Liver (tissue), 9 donors: ENCODE data around the gene TLCD5. TPM values are rescaled to one million over a fixed set of nuclear protein-coding genes. Genes with fewer than 3 reads are reported as not detected.

Experiments used
- DNase-seq: peaks from one replicate; pipeline ENCODE4 v3.0.0-alpha.2; 2017; ENCODE audit warnings: low spot score
- H3K27ac ChIP-seq, 2 donors: one replicate each; pipeline ENCODE4 v1.7.0; 2013; ENCODE audit warnings: inconsistent platforms in 2 of 2, low read length in 2 of 2, control low read depth in 1 of 2, low read depth in 1 of 2, mild to moderate bottlenecking in 1 of 2
- H3K27me3 ChIP-seq, 4 donors: one replicate each; pipeline versions ENCODE4 v1.6.1 to v1.7.0; 2013; ENCODE audit warnings: low read length in 3 of 4, inconsistent platforms in 1 of 4, mild to moderate bottlenecking in 1 of 4, moderate library complexity in 1 of 4; ENCODE audit not compliant: control insufficient read depth in 4 of 4, insufficient read depth in 4 of 4
- H3K36me3 ChIP-seq, 4 donors: one replicate each; pipeline versions ENCODE4 v1.6.1 to v1.7.0; 2013; ENCODE audit warnings: low read length in 3 of 4, mild to moderate bottlenecking in 3 of 4, low read depth in 1 of 4, moderate library complexity in 1 of 4; ENCODE audit not compliant: control insufficient read depth in 4 of 4, insufficient read depth in 3 of 4
- H3K4me1 ChIP-seq, 4 donors: one replicate each; pipeline versions ENCODE4 v1.6.1 to v1.7.0; 2013; ENCODE audit warnings: low read length in 3 of 4, mild to moderate bottlenecking in 3 of 4, moderate library complexity in 1 of 4; ENCODE audit not compliant: control insufficient read depth in 4 of 4, insufficient read depth in 4 of 4
- H3K4me3 ChIP-seq, 3 donors: one replicate each; pipeline versions ENCODE4 v1.6.1 to v1.7.0; 2013; ENCODE audit warnings: low read length in 3 of 3, control low read depth in 1 of 3, low read depth in 1 of 3, mild to moderate bottlenecking in 1 of 3
- H3K9ac ChIP-seq, 2 donors: one replicate each; pipeline ENCODE4 v1.7.0; 2013; ENCODE audit warnings: low read length in 2 of 2, mild to moderate bottlenecking in 2 of 2, moderate library complexity in 2 of 2, control low read depth in 1 of 2, low read depth in 1 of 2
- H3K9me3 ChIP-seq, 4 donors: one replicate each; pipeline versions ENCODE4 v1.6.1 to v1.7.0; 2013; ENCODE audit warnings: low read length in 3 of 4; ENCODE audit not compliant: control insufficient read depth in 4 of 4
- EGR1 ChIP-seq, 2 donors: IDR thresholded peaks; 2 replicates each; pipeline ENCODE4 v1.6.1; 2016 to 2018; ENCODE audit warnings: antibody characterized with exemption in 2 of 2, low read depth in 2 of 2
- FOXA1 ChIP-seq: IDR thresholded peaks from 2 replicates; pipeline ENCODE4 v1.6.1; 2016; ENCODE audit warnings: antibody characterized with exemption
- FOXA2 ChIP-seq: IDR thresholded peaks from 2 replicates; pipeline ENCODE4 v1.6.1; 2016; ENCODE audit warnings: antibody characterized with exemption
- GABPA ChIP-seq, 2 donors: IDR thresholded peaks in 1 of 2; conservative IDR thresholded peaks in 1 of 2; 2 replicates each; pipeline ENCODE4 v1.6.1; 2016; ENCODE audit warnings: antibody characterized with exemption in 2 of 2, mild to moderate bottlenecking in 1 of 2, moderate library complexity in 1 of 2
- HNF4A ChIP-seq, 2 donors: conservative IDR thresholded peaks; 2 replicates each; pipeline ENCODE4 v1.6.1; 2016; ENCODE audit warnings: antibody characterized with exemption in 2 of 2, mild to moderate bottlenecking in 2 of 2
- HNF4G ChIP-seq: IDR thresholded peaks from 2 replicates; pipeline ENCODE4 v1.6.1; 2016; ENCODE audit warnings: antibody characterized with exemption
- JUND ChIP-seq, 2 donors: IDR thresholded peaks; 2 replicates each; pipeline ENCODE4 v1.6.1; 2016; ENCODE audit warnings: antibody characterized with exemption in 2 of 2
- NR2F2 ChIP-seq: IDR thresholded peaks from 2 replicates; pipeline ENCODE4 v1.6.1; 2016; ENCODE audit warnings: antibody characterized with exemption
- RAD21 ChIP-seq, 2 donors: IDR thresholded peaks; 2 replicates each; pipeline ENCODE4 v1.6.1; 2016; ENCODE audit warnings: antibody characterized with exemption in 2 of 2, mild to moderate bottlenecking in 2 of 2
- RXRA ChIP-seq, 2 donors: IDR thresholded peaks; 2 replicates each; pipeline ENCODE4 v1.6.1; 2017 to 2018; ENCODE audit warnings: antibody characterized with exemption in 2 of 2, mild to moderate bottlenecking in 1 of 2
- SP1 ChIP-seq: IDR thresholded peaks from 2 replicates; pipeline ENCODE4 v1.6.1; 2018; ENCODE audit warnings: antibody characterized with exemption, mild to moderate bottlenecking
- TAF1 ChIP-seq: conservative IDR thresholded peaks from 2 replicates; pipeline ENCODE4 v1.6.1; 2016; ENCODE audit warnings: antibody characterized with exemption, mild to moderate bottlenecking
- YY1 ChIP-seq: IDR thresholded peaks from 2 replicates; pipeline ENCODE4 v1.6.1; 2016; ENCODE audit warnings: antibody characterized with exemption, mild to moderate bottlenecking
- WGBS: extraction: QIAGEN DNeasy Blood & Tissue Kit; methylation state at CpG from one replicate; pipeline ENCODE4 v1.1.7; 2013; 5-methylcytosine and 5-hydroxymethylcytosine counted together
- polyA plus RNA-seq, 2 donors: library from polyadenylated mRNA; stranded (reverse) in 1 of 2; unstranded in 1 of 2; fragments of 200-250 nt in 1 of 2; fragments of >200 nt in 1 of 2; fragmentation: Nextera tagmentation in 1 of 2; extraction: Ambion mirVana in 1 of 2; gene quantifications; one replicate each; pipeline versions ENCODE4 v1.2.1 to v1.2.3, GENCODE V29; 2013 to 2015
- total RNA-seq, 2 donors: library from RNA; depleted of rRNA; stranded (reverse); fragments of >200 nt; gene quantifications; one replicate each; pipeline ENCODE4 v1.2.3, GENCODE V29; 2014
- TF ChIP-seq, protein P1 (sequence below): IDR thresholded peaks from 2 replicates; pipeline ENCODE4 v1.6.1; 2016; ENCODE audit warnings: antibody characterized with exemption
- TF ChIP-seq, protein P2 (sequence below): IDR thresholded peaks from 2 replicates; pipeline ENCODE4 v1.6.1; 2016; ENCODE audit warnings: antibody characterized with exemption
- TF ChIP-seq, protein P3 (sequence below): IDR thresholded peaks from 2 replicates; pipeline ENCODE4 v1.6.1; 2016; ENCODE audit warnings: antibody characterized with exemption
- TF ChIP-seq, protein P4 (sequence below): fragments of 150-350 bp; IDR thresholded peaks from 2 replicates; pipeline ENCODE4 v1.5.1; 2017; ENCODE audit warnings: improper control_type of control experiment, low read depth, low read length; ENCODE audit not compliant: missing input control
- TF ChIP-seq, protein P5 (sequence below): IDR thresholded peaks from 2 replicates; pipeline ENCODE4 v1.6.1; 2016; ENCODE audit warnings: antibody characterized with exemption, mild to moderate bottlenecking
- donor health status: healthy.
- donor health status: healthy.
- donor health status: healthy.
- donor health status: healthy.
- donor health status: healthy.

Gene TLCD5
- total and polyA plus RNA-seq, 4 donors, result 0.31 to 1.2 (median 0.68) TPM

DNA sequence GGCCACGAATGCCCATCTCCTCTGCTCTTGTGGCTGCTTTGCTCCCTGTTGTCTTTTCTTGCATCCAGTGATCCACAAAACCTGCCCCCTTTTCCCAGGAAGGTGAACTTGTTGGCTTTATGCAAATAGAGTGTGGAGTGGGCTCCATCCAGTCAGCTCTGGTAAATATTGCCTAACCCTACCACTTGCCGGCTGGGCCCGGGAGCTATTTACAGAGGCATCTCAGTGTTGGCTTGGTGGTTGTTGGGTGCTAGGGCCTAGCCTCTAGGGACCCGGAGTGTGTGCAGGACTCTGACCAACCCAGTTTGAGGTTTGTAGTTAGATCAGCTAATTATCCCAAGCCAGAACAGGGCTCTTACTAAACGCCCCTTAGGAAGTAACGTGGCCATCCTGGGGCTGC, 40.8 kb upstream of the TLCD5 start:
- WGBS, result 64% methylated on average over 6 of the region's 6 CpGs
- Histone ChIP-seq H3K9me3 (no peaks in the 10 kb centered on the region), H3K9ac (no peak overlapping the region), H3K27ac (no peak overlapping the region), H3K4me1 (no peaks in the 10 kb centered on the region), H3K4me3 (no peak overlapping the region), H3K27me3 (no peaks in the 10 kb centered on the region), H3K36me3 (no peaks in the 10 kb centered on the region)
- TF ChIP-seq SP1 (no peak), TAF1 (no peak), FOXA2 (no peak), HNF4A (conservative IDR thresholded peaks at IDR 0.05) (no peak), FOXA1 (no peak), JUND (IDR thresholded peaks at IDR 0.05) (no peak), HNF4G (no peak), RXRA (IDR thresholded peaks at IDR 0.05) (no peak), GABPA (IDR thresholded peaks at IDR 0.05 in 1 of 2, conservative IDR thresholded peaks at IDR 0.05 in 1 of 2) (no peak), EGR1 (IDR thresholded peaks at IDR 0.05; ENCODE audit: low read depth in 2 of 2) (no peak), RAD21 (IDR thresholded peaks at IDR 0.05) (no peak), YY1 (no peak)
- TF ChIP-seq, protein P1, sequence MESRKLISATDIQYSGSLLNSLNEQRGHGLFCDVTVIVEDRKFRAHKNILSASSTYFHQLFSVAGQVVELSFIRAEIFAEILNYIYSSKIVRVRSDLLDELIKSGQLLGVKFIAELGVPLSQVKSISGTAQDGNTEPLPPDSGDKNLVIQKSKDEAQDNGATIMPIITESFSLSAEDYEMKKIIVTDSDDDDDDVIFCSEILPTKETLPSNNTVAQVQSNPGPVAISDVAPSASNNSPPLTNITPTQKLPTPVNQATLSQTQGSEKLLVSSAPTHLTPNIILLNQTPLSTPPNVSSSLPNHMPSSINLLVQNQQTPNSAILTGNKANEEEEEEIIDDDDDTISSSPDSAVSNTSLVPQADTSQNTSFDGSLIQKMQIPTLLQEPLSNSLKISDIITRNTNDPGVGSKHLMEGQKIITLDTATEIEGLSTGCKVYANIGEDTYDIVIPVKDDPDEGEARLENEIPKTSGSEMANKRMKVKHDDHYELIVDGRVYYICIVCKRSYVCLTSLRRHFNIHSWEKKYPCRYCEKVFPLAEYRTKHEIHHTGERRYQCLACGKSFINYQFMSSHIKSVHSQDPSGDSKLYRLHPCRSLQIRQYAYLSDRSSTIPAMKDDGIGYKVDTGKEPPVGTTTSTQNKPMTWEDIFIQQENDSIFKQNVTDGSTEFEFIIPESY, result no peak
- TF ChIP-seq, protein P2, sequence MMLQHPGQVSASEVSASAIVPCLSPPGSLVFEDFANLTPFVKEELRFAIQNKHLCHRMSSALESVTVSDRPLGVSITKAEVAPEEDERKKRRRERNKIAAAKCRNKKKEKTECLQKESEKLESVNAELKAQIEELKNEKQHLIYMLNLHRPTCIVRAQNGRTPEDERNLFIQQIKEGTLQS, result no peak
- TF ChIP-seq, protein P3, sequence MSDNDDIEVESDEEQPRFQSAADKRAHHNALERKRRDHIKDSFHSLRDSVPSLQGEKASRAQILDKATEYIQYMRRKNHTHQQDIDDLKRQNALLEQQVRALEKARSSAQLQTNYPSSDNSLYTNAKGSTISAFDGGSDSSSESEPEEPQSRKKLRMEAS, result no peak
- TF ChIP-seq, protein P4, sequence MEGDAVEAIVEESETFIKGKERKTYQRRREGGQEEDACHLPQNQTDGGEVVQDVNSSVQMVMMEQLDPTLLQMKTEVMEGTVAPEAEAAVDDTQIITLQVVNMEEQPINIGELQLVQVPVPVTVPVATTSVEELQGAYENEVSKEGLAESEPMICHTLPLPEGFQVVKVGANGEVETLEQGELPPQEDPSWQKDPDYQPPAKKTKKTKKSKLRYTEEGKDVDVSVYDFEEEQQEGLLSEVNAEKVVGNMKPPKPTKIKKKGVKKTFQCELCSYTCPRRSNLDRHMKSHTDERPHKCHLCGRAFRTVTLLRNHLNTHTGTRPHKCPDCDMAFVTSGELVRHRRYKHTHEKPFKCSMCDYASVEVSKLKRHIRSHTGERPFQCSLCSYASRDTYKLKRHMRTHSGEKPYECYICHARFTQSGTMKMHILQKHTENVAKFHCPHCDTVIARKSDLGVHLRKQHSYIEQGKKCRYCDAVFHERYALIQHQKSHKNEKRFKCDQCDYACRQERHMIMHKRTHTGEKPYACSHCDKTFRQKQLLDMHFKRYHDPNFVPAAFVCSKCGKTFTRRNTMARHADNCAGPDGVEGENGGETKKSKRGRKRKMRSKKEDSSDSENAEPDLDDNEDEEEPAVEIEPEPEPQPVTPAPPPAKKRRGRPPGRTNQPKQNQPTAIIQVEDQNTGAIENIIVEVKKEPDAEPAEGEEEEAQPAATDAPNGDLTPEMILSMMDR, result no peak
- TF ChIP-seq, protein P5, sequence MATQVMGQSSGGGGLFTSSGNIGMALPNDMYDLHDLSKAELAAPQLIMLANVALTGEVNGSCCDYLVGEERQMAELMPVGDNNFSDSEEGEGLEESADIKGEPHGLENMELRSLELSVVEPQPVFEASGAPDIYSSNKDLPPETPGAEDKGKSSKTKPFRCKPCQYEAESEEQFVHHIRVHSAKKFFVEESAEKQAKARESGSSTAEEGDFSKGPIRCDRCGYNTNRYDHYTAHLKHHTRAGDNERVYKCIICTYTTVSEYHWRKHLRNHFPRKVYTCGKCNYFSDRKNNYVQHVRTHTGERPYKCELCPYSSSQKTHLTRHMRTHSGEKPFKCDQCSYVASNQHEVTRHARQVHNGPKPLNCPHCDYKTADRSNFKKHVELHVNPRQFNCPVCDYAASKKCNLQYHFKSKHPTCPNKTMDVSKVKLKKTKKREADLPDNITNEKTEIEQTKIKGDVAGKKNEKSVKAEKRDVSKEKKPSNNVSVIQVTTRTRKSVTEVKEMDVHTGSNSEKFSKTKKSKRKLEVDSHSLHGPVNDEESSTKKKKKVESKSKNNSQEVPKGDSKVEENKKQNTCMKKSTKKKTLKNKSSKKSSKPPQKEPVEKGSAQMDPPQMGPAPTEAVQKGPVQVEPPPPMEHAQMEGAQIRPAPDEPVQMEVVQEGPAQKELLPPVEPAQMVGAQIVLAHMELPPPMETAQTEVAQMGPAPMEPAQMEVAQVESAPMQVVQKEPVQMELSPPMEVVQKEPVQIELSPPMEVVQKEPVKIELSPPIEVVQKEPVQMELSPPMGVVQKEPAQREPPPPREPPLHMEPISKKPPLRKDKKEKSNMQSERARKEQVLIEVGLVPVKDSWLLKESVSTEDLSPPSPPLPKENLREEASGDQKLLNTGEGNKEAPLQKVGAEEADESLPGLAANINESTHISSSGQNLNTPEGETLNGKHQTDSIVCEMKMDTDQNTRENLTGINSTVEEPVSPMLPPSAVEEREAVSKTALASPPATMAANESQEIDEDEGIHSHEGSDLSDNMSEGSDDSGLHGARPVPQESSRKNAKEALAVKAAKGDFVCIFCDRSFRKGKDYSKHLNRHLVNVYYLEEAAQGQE, result no peak
- no peak for DNase-seq

DNA sequence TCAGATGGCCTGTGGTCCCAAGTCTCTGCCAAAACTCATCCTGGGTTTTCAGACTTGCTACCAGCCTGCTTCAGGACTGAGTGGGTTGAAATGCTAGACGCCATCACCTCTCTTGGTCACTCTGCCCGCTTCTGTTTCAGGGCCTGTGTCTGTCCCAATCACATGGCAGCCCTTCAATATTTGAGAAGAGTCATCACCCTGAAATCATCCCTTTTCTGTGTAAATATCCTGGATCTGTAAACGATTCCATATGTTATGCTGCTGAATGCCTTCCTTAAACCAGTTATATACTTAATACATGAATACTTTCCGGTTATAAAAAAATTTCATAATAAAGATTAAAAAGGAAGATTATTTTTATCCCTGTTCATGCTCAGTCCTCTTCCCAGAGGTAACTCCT, 39.8 kb upstream of the TLCD5 start:
- 82% methylated on average over 4 of the region's 4 CpGs for WGBS
- no peaks in the 10 kb centered on the region for H3K4me1 ChIP-seq
- H3K4me3 ChIP-seq, result no peak overlapping the region
- no peak overlapping the region for H3K27ac ChIP-seq
- H3K27me3 ChIP-seq, result no peaks in the 10 kb centered on the region
- H3K9ac ChIP-seq, result no peak overlapping the region
- H3K9me3 ChIP-seq, result no peaks in the 10 kb centered on the region
- DNase-seq, result no peak
- H3K36me3 ChIP-seq, result no peaks in the 10 kb centered on the region
- TF ChIP-seq FOXA2, result no peak
- TF ChIP-seq SP1, result no peak
- no peak for TF ChIP-seq YY1
- no peak for TF ChIP-seq RXRA (IDR thresholded peaks at IDR 0.05)
- no peak for TF ChIP-seq HNF4A (conservative IDR thresholded peaks at IDR 0.05)
- no peak for TF ChIP-seq NR2F2
- no peak for TF ChIP-seq TAF1
- no peak for TF ChIP-seq HNF4G
- TF ChIP-seq, protein P3, result no peak
- TF ChIP-seq, protein P4, result no peak
- TF ChIP-seq, protein P2, result no peak
- TF ChIP-seq, protein P1, result no peak
- no peak for TF ChIP-seq FOXA1
- no peak for TF ChIP-seq EGR1 (IDR thresholded peaks at IDR 0.05; ENCODE audit: low read depth in 2 of 2)
- TF ChIP-seq JUND (IDR thresholded peaks at IDR 0.05), result no peak
- no peak for TF ChIP-seq RAD21 (IDR thresholded peaks at IDR 0.05)
- TF ChIP-seq GABPA (IDR thresholded peaks at IDR 0.05 in 1 of 2, conservative IDR thresholded peaks at IDR 0.05 in 1 of 2), result no peak
